GM21576 (cell line): Measurements from ENCODE around the gene BCL6.

Source experiments
- ATAC-seq: cut with Tn5 transposase; IDR thresholded peaks from one replicate; pipeline ENCODE4 v1.9.1; 2021; ENCODE audit warnings: mild to moderate bottlenecking, moderate library complexity; ENCODE audit not compliant: unreplicated experiment

BCL6 gene

GRCh38 chr3:187763850-187764648, 18.8 kb upstream of the BCL6 start:
- ATAC-seq = no peak

GRCh38 chr3:187762792-187763191, 17.5 kb upstream of the BCL6 start:
- ATAC-seq = no peak

GRCh38 chr3:187759601-187760000, 14.3 kb upstream of the BCL6 start:
- no peak for ATAC-seq

- ATAC-seq = no peak
Observed at GRCh38 chr3:187758318-187758955, 13.2 kb upstream of the BCL6 start.

GRCh38 chr3:187753516-187753915, 8.2 kb upstream of the BCL6 start:
- no peak for ATAC-seq

- ATAC-seq = no peak
Observed at GRCh38 chr3:187750513-187751123, 5.3 kb upstream of the BCL6 start.

- no peak for ATAC-seq
Observed at GRCh38 chr3:187750006-187750512, 4.8 kb upstream of the BCL6 start.

- no peak for ATAC-seq
Observed at GRCh38 chr3:187748050-187748481, 2.8 kb upstream of the BCL6 start.

GRCh38 chr3:187747506-187747905, 2.2 kb upstream of the BCL6 start:
- ATAC-seq = no peak

GRCh38 chr3:187746442-187747281, 1.4 kb upstream of the BCL6 start:
- ATAC-seq = no peak

- ATAC-seq = no peak
Observed at GRCh38 chr3:187746059-187746441, 782 bp upstream of the BCL6 start.

GRCh38 chr3:187744169-187745151, 808 bp downstream of the BCL6 start:
- no peak for ATAC-seq

GRCh38 chr3:187743195-187744141, 1.8 kb downstream of the BCL6 start:
- ATAC-seq = no peak

GRCh38 chr3:187742351-187743171, 2.7 kb downstream of the BCL6 start:
- no peak for ATAC-seq

- no peak for ATAC-seq
Observed at GRCh38 chr3:187741403-187742350, 3.6 kb downstream of the BCL6 start.
